HL-60 (cell line): Measurements from ENCODE around the gene TRIOBP.

Experiments
- CTCF ChIP-seq: IDR thresholded peaks from one replicate; pipeline ENCODE4 v1.5.1; 2011; ENCODE audit warnings: low read length, control low read depth, inconsistent platforms; ENCODE audit not compliant: insufficient read depth
- GABPA ChIP-seq: IDR thresholded peaks from 2 replicates; pipeline ENCODE4 v1.6.1; 2012; ENCODE audit warnings: low read depth
- POLR2AphosphoS5 ChIP-seq: IDR thresholded peaks from 2 replicates; pipeline ENCODE4 v1.6.1; 2012; ENCODE audit warnings: low read depth
- REST ChIP-seq: IDR thresholded peaks from 2 replicates; pipeline ENCODE4 v1.6.1; 2012; ENCODE audit warnings: low read depth; ENCODE audit not compliant: insufficient replicate concordance
- SPI1 ChIP-seq: IDR thresholded peaks from 2 replicates; pipeline ENCODE4 v1.6.1; 2012; ENCODE audit warnings: low read depth, mild to moderate bottlenecking, borderline replicate concordance

GRCh38 chr22:37794376-37794775 is 97.5 kb downstream of the TRIOBP start:
- TF ChIP-seq CTCF (no peak), POLR2AphosphoS5 (no peak), REST (no peak), GABPA (no peak), SPI1 (no peak)
